Ishikawa (cell line): Measurements from ENCODE around the gene TEAD1.

ENCODE experiments used
- CEBPB ChIP-seq: IDR thresholded peaks from 2 replicates; pipeline ENCODE4 v1.6.1; 2012
- CREB1 ChIP-seq: IDR thresholded peaks from 2 replicates; pipeline ENCODE4 v1.6.1; 2012; ENCODE audit warnings: low read depth
- EGR1 ChIP-seq: IDR thresholded peaks from 2 replicates; pipeline ENCODE4 v1.6.1; 2012
- EP300 ChIP-seq: IDR thresholded peaks from 2 replicates; pipeline ENCODE4 v1.6.1; 2012; ENCODE audit warnings: borderline replicate concordance
- FOXM1 ChIP-seq: IDR thresholded peaks from 2 replicates; pipeline ENCODE4 v1.6.1; 2012; ENCODE audit warnings: low read depth, borderline replicate concordance
- NFIC ChIP-seq: IDR thresholded peaks from 2 replicates; pipeline ENCODE4 v1.6.1; 2012
- RAD21 ChIP-seq: IDR thresholded peaks from 2 replicates; pipeline ENCODE4 v1.6.1; 2012; ENCODE audit warnings: low read depth
- REST ChIP-seq: IDR thresholded peaks from 2 replicates; pipeline ENCODE4 v1.6.1; 2012; ENCODE audit warnings: low read depth, mild to moderate bottlenecking
- TAF1 ChIP-seq: IDR thresholded peaks from 2 replicates; pipeline ENCODE4 v1.6.1; 2012; ENCODE audit warnings: low read depth, mild to moderate bottlenecking
- TCF12 ChIP-seq: IDR thresholded peaks from 2 replicates; pipeline ENCODE4 v1.6.1; 2012; ENCODE audit warnings: low read depth
- TEAD4 ChIP-seq: IDR thresholded peaks from 2 replicates; pipeline ENCODE4 v1.6.1; 2012
- YY1 ChIP-seq: IDR thresholded peaks from 2 replicates; pipeline ENCODE4 v1.6.1; 2012; ENCODE audit warnings: low read depth
- ZBTB7A ChIP-seq: IDR thresholded peaks from 2 replicates; pipeline ENCODE4 v1.6.1; 2012; ENCODE audit warnings: low read depth
- TF ChIP-seq, protein P1 (sequence below): IDR thresholded peaks from 2 replicates; pipeline ENCODE4 v1.6.1; 2012
- TF ChIP-seq, protein P2 (sequence below): IDR thresholded peaks from 2 replicates; pipeline ENCODE4 v1.6.1; 2012

Gene TEAD1

GRCh38 chr11:12815129-12815480 lies 140.9 kb downstream of the TEAD1 start:
- no peak for TF ChIP-seq EP300
- TF ChIP-seq RAD21: no peak
- TF ChIP-seq CEBPB: no peak
- TF ChIP-seq YY1: no peak
- TF ChIP-seq TAF1: no peak
- no peak for TF ChIP-seq FOXM1

DNA sequence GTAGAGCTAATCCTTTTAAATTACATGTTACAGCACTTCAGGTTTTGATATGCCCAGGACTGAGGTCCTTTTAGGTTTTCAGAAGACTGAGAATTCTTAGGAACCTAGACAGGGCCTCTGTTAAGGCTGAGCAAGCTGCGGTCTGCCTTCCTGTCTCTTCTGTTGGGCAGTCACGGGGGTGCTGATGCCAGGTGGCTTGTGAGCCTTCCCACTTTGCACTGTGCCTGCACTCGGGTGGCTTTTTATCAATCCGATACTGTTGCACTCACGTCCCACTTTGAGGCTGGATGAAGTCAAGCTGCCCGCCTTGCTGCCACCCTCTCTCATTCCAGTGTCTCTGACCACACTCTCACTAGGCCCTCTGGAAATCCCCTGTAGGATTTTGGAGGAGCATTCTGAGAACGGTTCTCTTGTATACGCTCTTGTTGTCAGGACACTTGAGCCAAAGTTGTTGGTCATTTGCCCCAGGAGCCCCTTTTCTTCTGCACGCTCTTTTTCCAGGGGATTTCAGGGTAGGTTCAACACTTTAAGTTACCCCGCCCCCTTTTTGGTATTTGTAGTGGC lies 141.8 kb downstream of the TEAD1 start:
- TF ChIP-seq, protein P1, sequence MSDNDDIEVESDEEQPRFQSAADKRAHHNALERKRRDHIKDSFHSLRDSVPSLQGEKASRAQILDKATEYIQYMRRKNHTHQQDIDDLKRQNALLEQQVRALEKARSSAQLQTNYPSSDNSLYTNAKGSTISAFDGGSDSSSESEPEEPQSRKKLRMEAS: no peak
- TF ChIP-seq FOXM1 (no peak), CEBPB (no peak), RAD21 (no peak), TCF12 (no peak), EGR1 (no peak), YY1 (no peak), TEAD4 (no peak), REST (no peak), EP300 (no peak), CREB1 (no peak), ZBTB7A (no peak), NFIC (no peak), TAF1 (no peak)
- TF ChIP-seq, protein P2, sequence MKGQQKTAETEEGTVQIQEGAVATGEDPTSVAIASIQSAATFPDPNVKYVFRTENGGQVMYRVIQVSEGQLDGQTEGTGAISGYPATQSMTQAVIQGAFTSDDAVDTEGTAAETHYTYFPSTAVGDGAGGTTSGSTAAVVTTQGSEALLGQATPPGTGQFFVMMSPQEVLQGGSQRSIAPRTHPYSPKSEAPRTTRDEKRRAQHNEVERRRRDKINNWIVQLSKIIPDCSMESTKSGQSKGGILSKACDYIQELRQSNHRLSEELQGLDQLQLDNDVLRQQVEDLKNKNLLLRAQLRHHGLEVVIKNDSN: no peak

DNA sequence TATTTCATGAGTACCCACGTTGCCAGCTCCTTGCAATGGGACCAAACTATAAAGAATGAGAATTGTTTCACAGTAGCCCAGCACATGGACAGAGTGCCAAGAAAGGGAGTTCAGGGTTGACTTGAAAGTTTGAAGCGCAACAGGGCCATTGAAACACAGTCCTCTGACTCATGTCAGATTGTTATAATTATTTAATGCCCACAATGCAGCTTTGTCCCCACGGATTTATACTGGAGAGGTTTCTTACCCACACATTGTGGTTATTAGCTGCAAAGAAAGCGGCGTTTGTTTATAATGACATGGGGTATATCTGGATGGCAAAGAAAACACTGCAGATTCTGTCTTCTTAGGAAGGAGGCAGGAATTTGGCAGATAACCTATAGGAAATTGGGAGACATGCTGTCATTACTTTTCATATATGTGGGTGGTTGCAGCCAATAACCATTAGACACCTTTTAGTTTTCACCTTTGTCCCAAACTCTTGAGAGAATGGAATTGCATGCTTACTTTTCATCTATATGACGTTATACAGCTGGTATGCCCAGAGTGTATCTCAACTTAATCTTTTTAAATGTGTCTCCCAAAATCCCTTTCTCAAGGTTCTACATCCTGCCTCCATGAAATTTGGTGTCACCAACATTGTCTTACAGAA lies 143.6 kb downstream of the TEAD1 start:
- no peak for TF ChIP-seq RAD21
- no peak for TF ChIP-seq ZBTB7A
- no peak for TF ChIP-seq TCF12
- no peak for TF ChIP-seq REST
- TF ChIP-seq, protein P2: no peak
- TF ChIP-seq, protein P1: no peak
- no peak for TF ChIP-seq CEBPB
- no peak for TF ChIP-seq TAF1
- TF ChIP-seq EP300: no peak
- TF ChIP-seq CREB1: no peak

GRCh38 chr11:12818333-12819015 lies 144.3 kb downstream of the TEAD1 start:
- no peak for TF ChIP-seq CREB1
- TF ChIP-seq TEAD4: no peak
- TF ChIP-seq, protein P1: no peak
- no peak for TF ChIP-seq TCF12
- TF ChIP-seq TAF1: no peak
- no peak for TF ChIP-seq ZBTB7A
- no peak for TF ChIP-seq REST
- TF ChIP-seq NFIC: no peak
- TF ChIP-seq CEBPB: no peak
- TF ChIP-seq, protein P2: no peak
- no peak for TF ChIP-seq EGR1
- no peak for TF ChIP-seq YY1
- TF ChIP-seq EP300: no peak
- TF ChIP-seq RAD21: no peak
- TF ChIP-seq FOXM1: no peak
